GM21737 (cell line): ENCODE results near the gene GOLGA6C.
"Not testable (repeated sequence)": the region's sequence is repeated elsewhere in the genome, so short reads cannot be mapped to it uniquely, and the experiment has no call there.

Experiments
- ATAC-seq: cut with Tn5 transposase; IDR thresholded peaks from one replicate; pipeline ENCODE4 v1.9.1; 2021; ENCODE audit warnings: mild to moderate bottlenecking, moderate library complexity; ENCODE audit not compliant: unreplicated experiment

GOLGA6C gene

GRCh38 chr15:75312548-75312947, 54.4 kb downstream of the GOLGA6C start:
- ATAC-seq: not testable (repeated sequence)

- no peak for ATAC-seq
These were observed 55.1 kb downstream of the GOLGA6C start for GRCh38 chr15:75313116-75313845.

GRCh38 chr15:75314552-75315290, 56.6 kb downstream of the GOLGA6C start:
- ATAC-seq: no peak

GRCh38 chr15:75319231-75319897, 61.2 kb downstream of the GOLGA6C start:
- ATAC-seq: not testable (repeated sequence)
